Measurements from ENCODE around the gene DNAJC11.
A peak's percentile ranks its signal among the peaks of the same experiment; 100 is the strongest.

DNAJC11 gene

GRCh38 chr1:6619045-6619444, 82.6 kb downstream of the DNAJC11 start:
- no peak overlapping the region for H3K27ac ChIP-seq (ENCODE audit: low read length)
- H3K9me3 ChIP-seq (ENCODE audit: insufficient read depth, low read length): no peaks in the 10 kb centered on the region
- TF ChIP-seq EZH2phosphoT487 (IDR thresholded peaks at IDR 0.05; ENCODE audit: low read depth): no peak
- TF ChIP-seq CTCF (IDR thresholded peaks at IDR 0.05; ENCODE audit: low read depth, low read length): no peak
- H3K4me3 ChIP-seq (ENCODE audit: low read length): no peak overlapping the region
- H3K9ac ChIP-seq (ENCODE audit: low read length): no peak overlapping the region
- H4K20me1 ChIP-seq (ENCODE audit: insufficient read depth, low read length): peaks cover 26% of the 10 kb centered on the region
- peaks cover 33% of the 10 kb centered on the region for H3K79me2 ChIP-seq (ENCODE audit: low read length)
- H3K4me2 ChIP-seq (ENCODE audit: low read length): no peak overlapping the region
- peaks cover 21% of the 10 kb centered on the region for H3K36me3 ChIP-seq (replicated peaks; ENCODE audit: low read depth, low read length)
- no peak overlapping the region for H2AFZ ChIP-seq (ENCODE audit: low read depth, low read length)
- H3K27me3 ChIP-seq (ENCODE audit: low read depth, low read length): no peaks in the 10 kb centered on the region
- peaks cover 5% of the 10 kb centered on the region for H3K4me1 ChIP-seq (ENCODE audit: low read length)

DNA sequence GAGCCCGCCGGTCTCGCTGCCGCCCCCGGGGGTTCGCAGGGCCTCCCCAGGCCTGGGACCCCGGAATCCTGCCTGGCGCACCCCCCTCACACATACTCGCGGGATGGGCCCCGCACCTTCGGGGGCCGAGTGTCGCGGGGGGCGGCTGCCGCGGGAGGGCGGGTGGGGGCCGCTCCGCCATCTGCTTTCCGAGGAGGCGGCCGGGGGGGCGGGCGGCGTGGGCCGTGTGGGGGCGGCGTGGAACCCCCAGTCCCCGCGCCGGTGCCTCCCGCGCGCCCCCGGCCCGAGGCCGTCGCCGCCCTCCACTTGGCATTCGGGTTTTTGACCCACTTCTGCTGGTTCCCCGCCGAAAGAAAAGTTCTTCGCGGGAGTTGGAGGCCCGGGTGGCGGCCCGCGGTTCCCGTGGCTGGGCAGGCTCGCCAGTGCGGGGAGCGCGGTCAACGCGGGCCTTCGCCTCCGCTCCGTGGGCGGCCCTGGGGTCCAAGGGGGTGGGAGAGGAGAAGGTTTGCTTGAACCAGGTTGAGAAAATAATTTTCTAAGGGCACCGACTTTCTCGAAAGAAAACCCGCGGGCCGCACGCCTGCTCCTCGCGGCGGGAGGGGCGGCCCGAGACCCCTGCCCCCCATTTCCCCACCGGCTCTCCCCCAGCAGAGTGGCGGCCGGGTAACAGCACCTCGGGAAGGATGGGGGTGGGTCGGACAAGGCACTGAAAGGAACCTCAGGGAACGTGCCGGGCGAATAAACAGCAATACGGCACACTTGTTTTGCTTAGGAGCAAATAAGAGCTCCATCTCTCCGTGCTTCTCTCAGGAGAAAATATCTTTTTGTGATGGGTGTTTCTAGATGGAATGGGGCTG, 86.5 kb downstream of the DNAJC11 start:
- peaks cover 7% of the 10 kb centered on the region for H3K36me3 ChIP-seq (replicated peaks; ENCODE audit: low read depth, low read length)
- no peak for TF ChIP-seq CTCF (IDR thresholded peaks at IDR 0.05; ENCODE audit: low read depth, low read length)
- TF ChIP-seq EZH2phosphoT487 (IDR thresholded peaks at IDR 0.05; ENCODE audit: low read depth): no peak
- peak overlapping the region; percentile 83 for H3K4me3 ChIP-seq (ENCODE audit: low read length)
- no peaks in the 10 kb centered on the region for H3K9me3 ChIP-seq (ENCODE audit: insufficient read depth, low read length)
- peaks cover 37% of the 10 kb centered on the region for H3K79me2 ChIP-seq (ENCODE audit: low read length)
- H3K27me3 ChIP-seq (ENCODE audit: low read depth, low read length): no peaks in the 10 kb centered on the region
- H3K27ac ChIP-seq (ENCODE audit: low read length): no peak overlapping the region
- H4K20me1 ChIP-seq (ENCODE audit: insufficient read depth, low read length): peaks cover 22% of the 10 kb centered on the region
- peak overlapping the region; percentile 82 for H3K4me2 ChIP-seq (ENCODE audit: low read length)
- H2AFZ ChIP-seq (ENCODE audit: low read depth, low read length): no peak overlapping the region
- H3K9ac ChIP-seq (ENCODE audit: low read length): peak overlapping the region; percentile 57
- peaks cover 5% of the 10 kb centered on the region for H3K4me1 ChIP-seq (ENCODE audit: low read length)

GRCh38 chr1:6614019-6614928, 87.3 kb downstream of the DNAJC11 start:
- peaks cover 6% of the 10 kb centered on the region for H3K36me3 ChIP-seq (replicated peaks; ENCODE audit: low read depth, low read length)
- H3K27me3 ChIP-seq (ENCODE audit: low read depth, low read length): no peaks in the 10 kb centered on the region
- peaks cover 37% of the 10 kb centered on the region for H3K79me2 ChIP-seq (ENCODE audit: low read length)
- peak overlapping the region; percentile 66 for H3K27ac ChIP-seq (ENCODE audit: low read length)
- no peak for TF ChIP-seq CTCF (IDR thresholded peaks at IDR 0.05; ENCODE audit: low read depth, low read length)
- TF ChIP-seq EZH2phosphoT487 (IDR thresholded peaks at IDR 0.05; ENCODE audit: low read depth): no peak
- H3K9me3 ChIP-seq (ENCODE audit: insufficient read depth, low read length): no peaks in the 10 kb centered on the region
- H3K4me2 ChIP-seq (ENCODE audit: low read length): peak overlapping the region; percentile 54
- peaks cover 22% of the 10 kb centered on the region for H4K20me1 ChIP-seq (ENCODE audit: insufficient read depth, low read length)
- peaks cover 5% of the 10 kb centered on the region for H3K4me1 ChIP-seq (ENCODE audit: low read length)
- H3K4me3 ChIP-seq (ENCODE audit: low read length): peak overlapping the region; percentile 83
- peak overlapping the region; percentile 80 for H3K9ac ChIP-seq (ENCODE audit: low read length)
- H2AFZ ChIP-seq (ENCODE audit: low read depth, low read length): no peak overlapping the region
